Measurements from ENCODE around the gene ERN2.

- no peak for TF ChIP-seq CTCF (IDR thresholded peaks at IDR 0.05 in 2 of 3, conservative IDR thresholded peaks at IDR 0.05 in 1 of 3; ENCODE audit: borderline replicate concordance in 1 of 3, insufficient read depth in 1 of 3, low read depth in 2 of 3, low read length in 2 of 3)
- TF ChIP-seq SP1 (IDR thresholded peaks at IDR 0.05; ENCODE audit: low read depth): no peak
- no peak for TF ChIP-seq SIN3A (IDR thresholded peaks at IDR 0.05; ENCODE audit: low read depth)
- TF ChIP-seq JUND (IDR thresholded peaks at IDR 0.05): no peak
Observed at GRCh38 chr16:23712976-23713375, at the start of gene ERN2.
